Sigmoid colon (tissue), 7 donors: Measurements from ENCODE around the gene PHAF1. TPM values are rescaled to one million over a fixed set of nuclear protein-coding genes. Genes with fewer than 3 reads are reported as not detected.

Experiments used
- DNase-seq: peaks from one replicate; pipeline ENCODE4 v3.0.0-alpha.2; 2019
- H3K27ac ChIP-seq, 4 donors: fragments of 200-600 bp; sonication (generic); one replicate each; pipeline ENCODE4 v1.5.1; 2016 to 2019; ENCODE audit warnings: mild to moderate bottlenecking in 1 of 4
- H3K27me3 ChIP-seq, 3 donors: fragments of 200-600 bp; sonication (generic); one replicate each; pipeline ENCODE4 v1.5.1; 2019; ENCODE audit warnings: mild to moderate bottlenecking in 1 of 3
- H3K36me3 ChIP-seq, 4 donors: fragments of 200-600 bp; sonication (generic); one replicate each; pipeline ENCODE4 v1.5.1; 2016 to 2019
- H3K4me1 ChIP-seq, 4 donors: fragments of 200-600 bp; sonication (generic); one replicate each; pipeline ENCODE4 v1.5.1; 2017 to 2019
- H3K4me3 ChIP-seq, 4 donors: fragments of 200-600 bp; sonication (generic); one replicate each; pipeline ENCODE4 v1.5.1; 2017 to 2019; ENCODE audit warnings: mild to moderate bottlenecking in 2 of 4, moderate library complexity in 1 of 4
- H3K9me3 ChIP-seq, 4 donors: fragments of 200-600 bp in 3 of 4; sonication (generic) in 3 of 4; one replicate each; pipeline versions ENCODE4 v1.5.1 to v1.6.1; 2013 to 2019
- EP300 ChIP-seq, 4 donors: sonication (generic); formaldehyde crosslinking; IDR thresholded peaks; one replicate each; pipeline ENCODE4 v1.6.1; 2017; ENCODE audit warnings: antibody characterized with exemption in 4 of 4
- POLR2A ChIP-seq, 2 donors: fragments of 450-650 bp; IDR thresholded peaks; one replicate each; pipeline ENCODE4 v1.6.1; 2016; ENCODE audit warnings: antibody characterized with exemption in 2 of 2, mild to moderate bottlenecking in 2 of 2, moderate library complexity in 2 of 2
- POLR2AphosphoS5 ChIP-seq, 4 donors: sonication (generic); formaldehyde crosslinking; IDR thresholded peaks; one replicate each; pipeline ENCODE4 v1.6.1; 2017; ENCODE audit warnings: antibody characterized with exemption in 4 of 4
- WGBS, 2 donors: extraction: QIAGEN DNeasy Blood & Tissue Kit; methylation state at CpG; one replicate each; pipeline ENCODE4 v1.1.7; 2013; 5-methylcytosine and 5-hydroxymethylcytosine counted together
- intact Hi-C: fragments of 100-400 bp; cut with DNase I; formaldehyde crosslinking; loops from one replicate; pipeline ENCODE4 v1.15.1; 2023
- polyA plus RNA-seq, 3 donors: library from polyadenylated mRNA; stranded (reverse); fragments of 200-250 nt; gene quantifications; one replicate each; pipeline ENCODE4 v1.2.3, GENCODE V29; 2013
- total RNA-seq, 4 donors: library from RNA; depleted of rRNA; stranded (reverse); fragments of >200 nt; gene quantifications; one replicate each; pipeline ENCODE4 v1.1.0, GENCODE V29; 2016
- TF ChIP-seq, protein P1 (sequence below), 4 experiments: fragments of 450-650 bp in 3 of 4; fragments of 200-600 bp in 1 of 4; IDR thresholded peaks; one replicate each; pipeline ENCODE4 v1.5.1; 2016 to 2019; ENCODE audit warnings: antibody characterized with exemption in 4 of 4, mild to moderate bottlenecking in 3 of 4, moderate library complexity in 2 of 4
- donor health status: healthy with polysubstance abuse.
- donor health status: Bipolar disorder and iron deficiency.
- donor health status: healthy.

The PHAF1 gene
- total and polyA plus RNA-seq, 7 donors: 8.9 to 16.3 (median 11.4) TPM

DNA sequence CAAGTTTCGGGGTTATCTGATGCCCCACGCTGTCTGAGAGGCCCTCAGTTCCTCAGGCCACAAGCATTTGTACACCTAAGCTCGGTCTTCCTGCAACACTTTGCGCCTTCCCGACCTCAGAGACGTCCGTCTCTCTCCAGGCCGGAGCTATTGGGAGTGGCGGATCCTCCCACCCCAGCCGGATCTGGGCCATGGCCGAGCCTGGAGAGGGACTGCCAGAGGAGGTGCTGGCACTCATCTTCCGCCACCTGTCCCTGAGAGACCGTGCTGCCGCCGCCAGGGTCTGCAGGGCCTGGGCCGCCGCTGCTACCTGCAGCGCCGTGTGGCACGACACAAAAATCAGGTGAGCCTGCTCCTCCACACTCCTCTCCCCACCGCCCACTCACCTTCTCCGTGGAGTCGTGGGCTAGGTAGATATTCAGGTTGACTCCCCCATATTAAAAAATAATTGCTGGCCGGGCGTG is 51.9 kb downstream of the PHAF1 start:
- Histone ChIP-seq H3K27me3 (peaks cover 34 to 58% (median 46%) of the 10 kb centered on the region in 3 donors), H3K9me3 (no peaks in the 10 kb centered on the region), H3K4me1 (peaks cover 0 to 72% (median 71%) of the 10 kb centered on the region in 4 donors), H3K27ac (peak overlapping the region in 1 of 4 donors; percentile 79), H3K36me3 (no peaks in the 10 kb centered on the region), H3K4me3 (peak overlapping the region in 2 of 4 donors; percentile 68 to 92)
- no peak for DNase-seq
- TF ChIP-seq POLR2AphosphoS5 (IDR thresholded peaks at IDR 0.05) (no peak), EP300 (IDR thresholded peaks at IDR 0.05) (no peak), POLR2A (IDR thresholded peaks at IDR 0.05) (no peak)
- TF ChIP-seq, protein P1, sequence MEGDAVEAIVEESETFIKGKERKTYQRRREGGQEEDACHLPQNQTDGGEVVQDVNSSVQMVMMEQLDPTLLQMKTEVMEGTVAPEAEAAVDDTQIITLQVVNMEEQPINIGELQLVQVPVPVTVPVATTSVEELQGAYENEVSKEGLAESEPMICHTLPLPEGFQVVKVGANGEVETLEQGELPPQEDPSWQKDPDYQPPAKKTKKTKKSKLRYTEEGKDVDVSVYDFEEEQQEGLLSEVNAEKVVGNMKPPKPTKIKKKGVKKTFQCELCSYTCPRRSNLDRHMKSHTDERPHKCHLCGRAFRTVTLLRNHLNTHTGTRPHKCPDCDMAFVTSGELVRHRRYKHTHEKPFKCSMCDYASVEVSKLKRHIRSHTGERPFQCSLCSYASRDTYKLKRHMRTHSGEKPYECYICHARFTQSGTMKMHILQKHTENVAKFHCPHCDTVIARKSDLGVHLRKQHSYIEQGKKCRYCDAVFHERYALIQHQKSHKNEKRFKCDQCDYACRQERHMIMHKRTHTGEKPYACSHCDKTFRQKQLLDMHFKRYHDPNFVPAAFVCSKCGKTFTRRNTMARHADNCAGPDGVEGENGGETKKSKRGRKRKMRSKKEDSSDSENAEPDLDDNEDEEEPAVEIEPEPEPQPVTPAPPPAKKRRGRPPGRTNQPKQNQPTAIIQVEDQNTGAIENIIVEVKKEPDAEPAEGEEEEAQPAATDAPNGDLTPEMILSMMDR (IDR thresholded peaks at IDR 0.05): no peak
- 67 to 81% methylated on average over 25 of the region's 25 CpGs for WGBS, 2 donors
- intact Hi-C loops: no loop called here

DNA sequence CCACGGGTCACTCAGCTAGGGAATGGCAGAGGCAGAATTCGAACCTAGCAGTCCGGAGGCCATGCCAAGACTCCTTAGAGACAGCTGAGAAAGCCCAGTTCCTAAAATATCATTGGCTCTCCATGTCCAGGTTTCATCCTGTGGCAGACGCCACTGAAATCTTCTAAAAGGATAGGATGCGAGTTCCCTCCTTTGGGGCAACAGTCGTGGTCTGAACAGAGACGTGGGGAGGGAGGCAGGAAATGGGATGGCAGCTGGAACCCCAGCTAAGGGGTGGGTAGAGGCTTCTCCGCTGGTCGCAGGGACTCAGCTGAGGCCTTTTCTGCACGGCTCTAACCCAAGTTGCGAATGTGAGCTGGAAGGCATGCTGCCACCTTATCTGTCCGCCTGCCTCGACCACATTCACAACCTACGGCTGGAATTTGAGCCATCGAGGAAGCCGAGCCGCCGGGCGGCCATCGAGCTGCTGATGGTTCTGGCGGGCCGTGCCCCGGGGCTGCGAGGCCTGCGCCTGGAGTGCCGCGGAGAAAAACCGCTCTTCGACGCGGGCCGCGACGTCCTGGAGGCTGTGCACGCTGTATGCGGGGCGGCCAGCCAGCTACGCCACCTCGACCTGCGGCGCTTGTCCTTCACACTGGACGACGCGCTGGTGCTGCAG is 52.9 kb downstream of the PHAF1 start:
- DNase-seq: no peak
- peaks cover 34 to 58% (median 46%) of the 10 kb centered on the region in 3 donors for H3K27me3 ChIP-seq
- H3K9me3 ChIP-seq: no peaks in the 10 kb centered on the region
- no peaks in the 10 kb centered on the region for H3K36me3 ChIP-seq
- H3K4me3 ChIP-seq: peak overlapping the region in 3 of 4 donors; percentile 35 to 47 (median 43)
- intact Hi-C loops: no loop called here
- WGBS, 2 donors: 22 to 78% methylated on average over 44 of the region's 44 CpGs
- H3K4me1 ChIP-seq: peaks cover 0 to 72% (median 71%) of the 10 kb centered on the region in 4 donors
- TF ChIP-seq EP300 (IDR thresholded peaks at IDR 0.05) (no peak), POLR2A (IDR thresholded peaks at IDR 0.05) (no peak), POLR2AphosphoS5 (IDR thresholded peaks at IDR 0.05) (no peak)
- TF ChIP-seq, protein P1 (IDR thresholded peaks at IDR 0.05): no peak
- peak overlapping the region; percentile 68 to 88 (median 71) for H3K27ac ChIP-seq

DNA sequence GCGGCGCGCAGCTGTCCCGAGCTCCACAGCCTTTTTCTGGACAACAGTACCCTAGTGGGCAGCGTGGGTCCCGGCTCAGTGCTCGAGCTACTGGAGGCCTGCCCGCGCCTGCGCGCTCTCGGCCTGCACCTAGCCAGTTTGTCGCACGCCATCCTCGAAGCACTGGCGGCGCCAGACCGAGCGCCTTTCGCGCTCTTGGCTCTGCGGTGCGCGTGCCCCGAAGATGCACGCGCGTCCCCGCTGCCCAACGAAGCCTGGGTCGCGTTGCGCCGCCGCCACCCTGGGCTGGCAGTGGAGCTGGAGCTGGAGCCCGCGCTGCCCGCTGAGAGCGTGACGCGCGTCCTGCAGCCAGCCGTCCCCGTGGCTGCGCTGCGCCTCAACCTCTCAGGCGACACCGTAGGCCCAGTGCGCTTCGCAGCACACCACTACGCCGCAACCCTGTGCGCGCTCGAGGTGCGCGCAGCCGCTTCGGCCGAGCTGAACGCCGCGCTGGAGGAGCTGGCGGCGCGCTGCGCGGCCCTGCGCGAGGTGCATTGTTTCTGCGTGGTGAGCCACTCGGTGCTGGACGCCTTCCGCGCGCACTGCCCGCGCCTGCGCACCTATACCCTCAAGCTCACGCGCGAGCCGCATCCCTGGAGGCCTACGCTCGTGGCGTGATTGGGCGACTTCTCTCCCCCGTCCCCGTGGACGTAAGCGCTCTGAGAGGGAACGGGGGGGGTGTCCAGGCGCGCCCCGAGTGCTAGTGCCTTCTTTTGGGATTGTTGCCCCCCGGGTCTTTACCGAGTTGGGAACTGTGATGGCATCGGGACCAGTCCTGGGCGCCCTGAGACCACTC is 53.6 kb downstream of the PHAF1 start:
- H3K4me3 ChIP-seq: peak overlapping the region; percentile 17 to 47 (median 39)
- peaks cover 0 to 72% (median 71%) of the 10 kb centered on the region in 4 donors for H3K4me1 ChIP-seq
- DNase-seq: peak; percentile 89
- TF ChIP-seq, protein P1 (IDR thresholded peaks at IDR 0.05): no peak
- TF ChIP-seq POLR2AphosphoS5 (IDR thresholded peaks at IDR 0.05): peak in 3 of 4 donors; percentile 35 to 59 (median 52)
- H3K27ac ChIP-seq: peak overlapping the region; percentile 68 to 88 (median 71)
- no peaks in the 10 kb centered on the region for H3K9me3 ChIP-seq
- intact Hi-C loops: no loop called here
- H3K36me3 ChIP-seq: no peaks in the 10 kb centered on the region
- 1 to 17% methylated on average over 99 of the region's 99 CpGs for WGBS, 2 donors
- H3K27me3 ChIP-seq: peaks cover 34 to 58% (median 46%) of the 10 kb centered on the region in 3 donors

DNA sequence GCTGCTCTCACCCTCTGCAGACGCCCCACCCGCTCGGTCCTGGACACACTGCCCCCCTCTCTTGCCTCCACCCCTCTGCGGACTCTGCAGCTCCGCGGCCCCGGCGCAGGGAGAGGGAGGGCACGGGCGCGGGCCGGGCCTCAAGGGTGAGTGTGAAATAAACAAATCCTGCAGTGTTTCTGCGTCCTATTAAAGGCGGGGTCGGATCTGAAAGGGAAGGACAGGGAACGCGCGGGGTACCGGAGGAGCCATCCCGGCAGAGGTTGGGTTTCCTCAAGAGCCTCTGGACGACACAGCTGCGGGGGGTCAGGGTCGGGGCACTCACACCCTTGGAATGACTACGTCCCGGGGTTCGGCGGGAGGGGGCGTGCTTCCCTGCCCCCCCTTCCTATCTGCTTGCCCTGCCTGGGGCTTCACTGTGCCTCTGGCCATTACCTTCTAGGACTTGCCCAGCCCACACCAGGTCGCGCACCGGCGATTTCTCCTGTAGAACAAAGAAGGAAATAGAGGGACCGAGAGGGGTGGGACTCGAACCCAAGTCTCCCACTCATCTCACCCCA is 54.3 kb downstream of the PHAF1 start:
- Histone ChIP-seq H3K36me3 (no peaks in the 10 kb centered on the region), H3K27ac (peak overlapping the region; percentile 68 to 88 (median 71)), H3K4me3 (peak overlapping the region; percentile 17 to 47 (median 39)), H3K4me1 (peaks cover 0 to 73% (median 71%) of the 10 kb centered on the region in 4 donors), H3K27me3 (peaks cover 34 to 58% (median 46%) of the 10 kb centered on the region in 3 donors), H3K9me3 (no peaks in the 10 kb centered on the region)
- WGBS, 2 donors: 1 to 3% methylated on average over 34 of the region's 34 CpGs
- intact Hi-C loops: no loop called here
- peak; percentile 79 for DNase-seq
- TF ChIP-seq EP300 (IDR thresholded peaks at IDR 0.05) (no peak), POLR2A (IDR thresholded peaks at IDR 0.05) (no peak), POLR2AphosphoS5 (IDR thresholded peaks at IDR 0.05) (no peak)
- TF ChIP-seq, protein P1 (IDR thresholded peaks at IDR 0.05): no peak
